Measurements from ENCODE around the gene AP2A1. TPM values are rescaled to one million over a fixed set of nuclear protein-coding genes. Genes with fewer than 3 reads are reported as not detected.

Gene AP2A1
- total and polyA plus RNA-seq, 4 donors, result 31.5 to 87.2 (median 54.4) TPM

DNA sequence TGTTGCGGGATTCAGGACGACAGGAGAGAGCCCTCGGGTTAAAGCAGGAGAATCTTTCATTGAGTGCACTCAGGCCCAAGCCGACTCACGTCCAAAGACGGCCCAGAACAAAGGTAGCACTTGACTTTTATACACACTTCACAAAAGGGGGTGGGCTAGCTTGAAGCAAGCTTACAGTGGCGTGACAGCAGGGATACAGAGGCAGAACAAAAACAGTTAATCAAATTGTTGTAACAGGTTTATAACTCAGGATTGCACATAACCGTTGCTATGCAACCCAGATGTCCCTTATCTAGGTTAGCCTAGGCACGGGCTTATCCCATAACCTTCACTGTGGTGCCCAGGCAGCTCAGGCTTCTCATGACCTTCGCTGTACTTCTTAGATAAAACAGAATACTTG lies 53.3 kb downstream of the AP2A1 start:
- no peak for ATAC-seq (ENCODE audit: insufficient read depth, low FRiP score)
- H3K27ac ChIP-seq (ENCODE audit: low read depth in 1 of 2, low read length in 1 of 2), result peak overlapping the region; percentile 45 to 79
- TF ChIP-seq, protein P1, sequence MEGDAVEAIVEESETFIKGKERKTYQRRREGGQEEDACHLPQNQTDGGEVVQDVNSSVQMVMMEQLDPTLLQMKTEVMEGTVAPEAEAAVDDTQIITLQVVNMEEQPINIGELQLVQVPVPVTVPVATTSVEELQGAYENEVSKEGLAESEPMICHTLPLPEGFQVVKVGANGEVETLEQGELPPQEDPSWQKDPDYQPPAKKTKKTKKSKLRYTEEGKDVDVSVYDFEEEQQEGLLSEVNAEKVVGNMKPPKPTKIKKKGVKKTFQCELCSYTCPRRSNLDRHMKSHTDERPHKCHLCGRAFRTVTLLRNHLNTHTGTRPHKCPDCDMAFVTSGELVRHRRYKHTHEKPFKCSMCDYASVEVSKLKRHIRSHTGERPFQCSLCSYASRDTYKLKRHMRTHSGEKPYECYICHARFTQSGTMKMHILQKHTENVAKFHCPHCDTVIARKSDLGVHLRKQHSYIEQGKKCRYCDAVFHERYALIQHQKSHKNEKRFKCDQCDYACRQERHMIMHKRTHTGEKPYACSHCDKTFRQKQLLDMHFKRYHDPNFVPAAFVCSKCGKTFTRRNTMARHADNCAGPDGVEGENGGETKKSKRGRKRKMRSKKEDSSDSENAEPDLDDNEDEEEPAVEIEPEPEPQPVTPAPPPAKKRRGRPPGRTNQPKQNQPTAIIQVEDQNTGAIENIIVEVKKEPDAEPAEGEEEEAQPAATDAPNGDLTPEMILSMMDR (IDR thresholded peaks at IDR 0.05; ENCODE audit: control extremely low read depth, extremely low read depth), result no peak
- peaks cover 0 to 17% (median 10%) of the 10 kb centered on the region in 4 donors for H3K36me3 ChIP-seq (ENCODE audit: control insufficient read depth in 4 of 4, insufficient read depth in 4 of 4, low read length in 4 of 4)
- H3K27me3 ChIP-seq (ENCODE audit: control insufficient read depth in 3 of 3, insufficient read depth in 3 of 3, low read length in 2 of 3), result no peaks in the 10 kb centered on the region
- H3K4me3 ChIP-seq, result no peak overlapping the region
- peaks cover 0 to 9% (median 4%) of the 10 kb centered on the region in 5 donors for H3K4me1 ChIP-seq (ENCODE audit: control insufficient read depth in 5 of 5, insufficient read depth in 5 of 5, low read length in 5 of 5)
- no peak overlapping the region for H3K9ac ChIP-seq (ENCODE audit: insufficient read depth in 1 of 2, low read length in 2 of 2)
- no peak for DNase-seq
- H3K9me3 ChIP-seq (ENCODE audit: control insufficient read depth in 4 of 4, insufficient read depth in 3 of 4, low read length in 3 of 4), result no peaks in the 10 kb centered on the region
- WGBS, 2 donors, result 68 to 82% methylated on average over 10 of the region's 10 CpGs

DNA sequence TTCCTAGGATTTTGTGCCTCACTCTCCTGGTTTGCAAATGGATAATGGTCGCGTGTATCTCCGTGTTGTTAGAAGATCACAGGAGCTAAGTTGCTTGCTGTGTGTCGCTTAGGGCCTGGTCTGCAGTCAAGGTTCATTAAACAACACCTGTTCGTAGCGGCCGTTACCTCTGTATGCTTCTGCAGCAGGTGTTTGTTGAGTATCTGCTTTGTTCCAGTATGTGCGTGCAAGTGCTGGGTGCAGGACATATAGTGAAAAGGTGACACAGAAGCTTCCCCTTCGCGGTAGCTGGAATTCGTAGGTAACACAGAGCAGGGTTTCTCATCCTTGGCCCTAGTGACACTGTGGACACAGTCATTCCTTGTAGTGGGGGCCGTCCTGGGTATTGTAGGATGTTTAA lies 56.7 kb downstream of the AP2A1 start:
- no peak for ATAC-seq (ENCODE audit: insufficient read depth, low FRiP score)
- Histone ChIP-seq H3K27me3 (ENCODE audit: control insufficient read depth in 3 of 3, insufficient read depth in 3 of 3, low read length in 2 of 3) (no peaks in the 10 kb centered on the region), H3K4me3 (no peak overlapping the region), H3K27ac (ENCODE audit: low read depth in 1 of 2, low read length in 1 of 2) (no peak overlapping the region), H3K36me3 (ENCODE audit: control insufficient read depth in 4 of 4, insufficient read depth in 4 of 4, low read length in 4 of 4) (peaks cover 0 to 26% (median 10%) of the 10 kb centered on the region in 4 donors), H3K9ac (ENCODE audit: insufficient read depth in 1 of 2, low read length in 2 of 2) (no peak overlapping the region), H3K9me3 (ENCODE audit: control insufficient read depth in 4 of 4, insufficient read depth in 3 of 4, low read length in 3 of 4) (no peaks in the 10 kb centered on the region), H3K4me1 (ENCODE audit: control insufficient read depth in 5 of 5, insufficient read depth in 5 of 5, low read length in 5 of 5) (peaks cover 0 to 9% (median 4%) of the 10 kb centered on the region in 5 donors)
- TF ChIP-seq, protein P1 (IDR thresholded peaks at IDR 0.05; ENCODE audit: control extremely low read depth, extremely low read depth), result no peak
- DNase-seq, result no peak
- 91 to 94% methylated on average over 12 of the region's 12 CpGs for WGBS, 2 donors

DNA sequence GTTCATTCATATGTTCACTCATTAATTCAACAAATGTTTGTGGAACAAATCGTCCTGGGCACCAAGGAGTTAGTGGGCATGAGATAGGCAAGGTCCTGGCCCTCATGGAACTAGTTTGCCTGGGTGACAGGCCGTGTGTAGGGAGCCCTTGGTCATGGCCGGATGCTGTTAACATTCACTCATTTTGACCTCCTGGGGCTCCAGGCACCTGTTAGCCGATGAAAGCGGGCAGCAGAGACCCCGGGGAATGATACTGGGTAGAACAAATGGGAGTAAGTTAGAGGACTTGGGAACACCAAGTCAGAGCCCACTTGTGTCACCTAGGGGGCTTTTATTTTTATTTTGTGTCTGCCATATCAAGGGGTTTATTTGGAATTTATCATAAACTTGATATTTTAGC lies 57.9 kb downstream of the AP2A1 start:
- ATAC-seq (ENCODE audit: insufficient read depth, low FRiP score) (no peak), DNase-seq (no peak)
- WGBS, 2 donors, result 91 to 92% methylated on average over 6 of the region's 6 CpGs
- TF ChIP-seq, protein P1 (IDR thresholded peaks at IDR 0.05; ENCODE audit: control extremely low read depth, extremely low read depth), result no peak
- no peaks in the 10 kb centered on the region for H3K9me3 ChIP-seq (ENCODE audit: control insufficient read depth in 4 of 4, insufficient read depth in 3 of 4, low read length in 3 of 4)
- H3K4me1 ChIP-seq (ENCODE audit: control insufficient read depth in 5 of 5, insufficient read depth in 5 of 5, low read length in 5 of 5), result peaks cover 0 to 3% (median 0%) of the 10 kb centered on the region in 5 donors
- no peak overlapping the region for H3K9ac ChIP-seq (ENCODE audit: insufficient read depth in 1 of 2, low read length in 2 of 2)
- no peak overlapping the region for H3K27ac ChIP-seq (ENCODE audit: low read depth in 1 of 2, low read length in 1 of 2)
- peaks cover 0 to 27% (median 14%) of the 10 kb centered on the region in 4 donors for H3K36me3 ChIP-seq (ENCODE audit: control insufficient read depth in 4 of 4, insufficient read depth in 4 of 4, low read length in 4 of 4)
- no peaks in the 10 kb centered on the region for H3K27me3 ChIP-seq (ENCODE audit: control insufficient read depth in 3 of 3, insufficient read depth in 3 of 3, low read length in 2 of 3)
- H3K4me3 ChIP-seq, result no peak overlapping the region

DNA sequence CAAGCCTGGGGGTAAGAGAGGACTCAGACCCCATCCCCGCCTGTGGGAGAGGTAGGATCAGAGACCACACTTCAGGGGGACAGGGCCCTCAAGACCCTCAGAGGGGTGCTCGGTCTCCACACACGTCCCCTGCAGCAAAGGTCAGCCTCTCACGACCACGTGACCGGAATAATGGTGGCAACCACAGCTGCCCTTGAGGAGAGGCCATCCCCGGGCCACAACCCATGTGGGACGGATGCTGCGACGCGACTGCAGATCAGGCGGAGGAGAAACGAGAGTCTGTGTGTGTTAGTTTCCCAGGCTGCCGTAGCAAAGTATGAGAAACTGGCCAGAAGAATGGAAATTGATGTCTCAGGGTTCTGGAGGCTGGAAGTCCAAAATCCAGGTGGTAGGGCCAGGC lies 60.2 kb downstream of the AP2A1 start:
- TF ChIP-seq, protein P1 (IDR thresholded peaks at IDR 0.05; ENCODE audit: control extremely low read depth, extremely low read depth), result no peak
- 93% methylated on average over 14 of the region's 14 CpGs for WGBS, 2 donors
- Histone ChIP-seq H3K9ac (ENCODE audit: insufficient read depth in 1 of 2, low read length in 2 of 2) (no peak overlapping the region), H3K27ac (ENCODE audit: low read depth in 1 of 2, low read length in 1 of 2) (no peak overlapping the region), H3K9me3 (ENCODE audit: control insufficient read depth in 4 of 4, insufficient read depth in 3 of 4, low read length in 3 of 4) (no peaks in the 10 kb centered on the region), H3K4me3 (no peak overlapping the region), H3K27me3 (ENCODE audit: control insufficient read depth in 3 of 3, insufficient read depth in 3 of 3, low read length in 2 of 3) (no peaks in the 10 kb centered on the region), H3K36me3 (ENCODE audit: control insufficient read depth in 4 of 4, insufficient read depth in 4 of 4, low read length in 4 of 4) (peaks cover 0 to 42% (median 25%) of the 10 kb centered on the region in 4 donors), H3K4me1 (ENCODE audit: control insufficient read depth in 5 of 5, insufficient read depth in 5 of 5, low read length in 5 of 5) (no peaks in the 10 kb centered on the region)
- DNase-seq (no peak), ATAC-seq (ENCODE audit: insufficient read depth, low FRiP score) (no peak)
